Embryonic facial prominence (tissue), 1 donor: Measurements from ENCODE around the gene UGT1A9.

Experiments
- DNase-seq: peaks from one replicate; pipeline ENCODE4 v3.0.0-alpha.2; 2016; ENCODE audit errors: extremely low spot score

Gene UGT1A9

DNA sequence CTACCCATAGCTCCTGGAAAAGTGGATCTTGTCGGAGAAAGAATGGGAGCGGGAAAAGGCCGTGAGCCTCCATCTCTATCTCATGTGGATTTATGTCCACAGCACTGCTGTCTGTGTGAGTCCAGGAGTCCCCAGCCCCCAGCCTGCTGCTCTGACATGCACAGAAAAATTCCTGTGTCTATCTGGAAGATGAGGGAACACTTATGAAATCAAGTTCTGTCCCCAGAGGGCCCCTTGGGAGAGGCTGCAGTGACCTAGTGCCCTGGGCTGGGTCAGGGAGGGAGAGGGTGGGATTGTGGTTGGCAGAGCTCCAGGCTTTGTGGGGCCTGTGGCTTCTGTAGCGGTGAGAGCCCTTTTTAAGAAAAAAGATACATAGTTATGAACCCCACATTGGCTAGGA lies 145.1 kb downstream of the UGT1A9 start:
- DNase-seq: no peak

DNA sequence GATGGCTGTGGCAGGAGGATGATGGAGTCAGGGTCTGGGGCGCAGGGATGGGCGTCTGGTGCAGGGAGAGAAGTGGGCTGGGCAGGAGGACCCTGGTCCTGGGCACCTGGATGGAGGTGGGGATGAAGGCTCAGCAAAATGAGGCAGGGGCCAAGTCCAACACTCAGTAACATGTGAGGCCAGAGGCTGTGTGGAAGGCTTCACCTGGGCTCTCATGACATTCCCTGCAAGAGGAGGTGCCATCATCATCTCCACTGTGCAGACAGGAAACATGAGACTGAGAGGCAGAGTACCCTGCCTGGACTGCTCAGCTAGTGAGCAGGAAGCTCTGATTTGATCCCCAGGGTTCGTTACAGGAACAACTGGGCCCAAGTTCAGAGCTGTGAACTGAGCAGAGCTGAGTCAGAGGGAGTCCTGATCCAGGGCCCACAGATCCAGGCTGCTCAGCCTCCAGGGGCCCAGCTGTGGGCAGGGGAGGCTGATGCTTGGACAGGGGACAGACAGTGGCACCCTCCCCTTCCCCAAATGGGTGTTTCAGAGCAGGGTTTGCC lies 145.7 kb downstream of the UGT1A9 start:
- no peak for DNase-seq

DNA sequence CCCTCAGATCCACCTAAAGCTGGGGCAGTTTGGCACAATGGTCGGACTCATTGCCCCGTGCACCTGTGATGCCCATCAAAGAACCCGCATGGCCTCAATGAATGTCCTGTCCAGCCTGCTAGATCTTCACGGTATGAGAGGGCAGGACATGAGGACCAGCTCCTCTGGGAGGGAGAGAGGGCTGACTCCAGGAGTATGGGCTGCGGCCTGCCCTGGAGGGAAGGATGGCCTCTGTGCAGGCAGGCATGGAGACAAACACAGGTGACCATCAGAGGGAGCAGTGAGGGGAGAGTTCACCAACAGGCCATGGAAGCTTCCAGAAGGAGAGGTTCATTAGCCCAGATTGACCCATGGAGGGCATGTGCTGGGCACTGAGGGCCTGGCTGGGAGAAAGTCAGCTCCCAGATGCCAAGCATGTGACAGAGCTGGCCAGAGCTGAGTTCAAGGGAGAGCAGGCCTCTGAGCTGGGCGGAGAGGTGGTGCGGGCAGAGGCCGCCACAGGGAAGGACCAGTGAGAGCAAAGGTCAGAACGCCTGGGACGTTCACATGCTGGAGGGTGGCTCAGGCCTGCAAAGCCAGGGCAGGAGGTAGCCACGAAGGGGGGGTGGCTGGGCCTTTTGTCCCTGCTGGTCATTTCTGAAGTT lies 146.4 kb downstream of the UGT1A9 start:
- DNase-seq: no peak

DNA sequence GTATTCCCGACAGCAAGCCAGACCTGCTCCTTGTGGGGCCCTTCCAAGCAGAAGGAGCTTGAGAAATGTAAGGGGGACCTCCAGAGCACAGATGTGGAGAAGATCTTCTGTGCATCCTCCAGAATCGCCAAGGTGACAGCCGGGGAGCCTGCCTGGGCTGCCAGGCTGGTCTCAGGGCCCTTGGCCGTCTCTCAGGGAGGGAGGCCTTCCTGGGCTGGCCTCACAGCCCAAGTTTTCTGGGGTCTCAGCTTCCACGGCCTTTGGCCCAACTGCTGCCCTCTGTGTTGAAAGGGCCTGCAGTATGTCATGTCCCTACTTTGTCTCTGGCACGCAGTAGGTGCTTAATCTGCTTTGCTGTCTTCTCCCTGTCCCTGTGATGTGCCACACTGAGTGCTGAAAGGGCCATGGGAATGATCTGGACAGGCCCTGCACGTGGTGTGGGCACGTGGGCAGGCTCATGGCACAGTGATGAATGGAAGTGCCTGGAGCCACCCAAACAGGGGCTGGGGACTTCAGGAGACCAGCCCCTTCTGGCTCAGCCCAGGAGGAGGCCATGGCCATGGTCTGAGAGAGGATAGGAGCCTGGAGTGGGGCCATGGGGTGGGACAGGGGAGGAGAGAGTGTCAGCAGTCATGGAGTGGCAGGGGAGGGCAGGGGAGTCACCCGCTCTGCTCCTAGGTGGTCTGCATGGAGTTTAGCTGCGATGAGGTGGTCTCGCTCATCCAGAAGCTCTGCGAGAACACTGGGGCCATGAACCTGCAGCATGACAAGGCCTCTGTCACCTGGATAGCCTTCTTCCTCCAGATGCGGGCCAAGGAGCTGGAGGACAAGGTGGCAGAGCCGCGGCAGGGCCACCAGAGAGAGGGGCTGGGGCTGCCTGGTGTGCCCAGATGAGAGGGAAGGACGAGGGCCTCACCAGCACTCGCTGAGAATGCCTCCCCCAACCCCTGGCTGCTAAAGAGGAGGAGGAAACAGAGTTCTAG lies 147.2 kb downstream of the UGT1A9 start:
- DNase-seq: no peak

DNA sequence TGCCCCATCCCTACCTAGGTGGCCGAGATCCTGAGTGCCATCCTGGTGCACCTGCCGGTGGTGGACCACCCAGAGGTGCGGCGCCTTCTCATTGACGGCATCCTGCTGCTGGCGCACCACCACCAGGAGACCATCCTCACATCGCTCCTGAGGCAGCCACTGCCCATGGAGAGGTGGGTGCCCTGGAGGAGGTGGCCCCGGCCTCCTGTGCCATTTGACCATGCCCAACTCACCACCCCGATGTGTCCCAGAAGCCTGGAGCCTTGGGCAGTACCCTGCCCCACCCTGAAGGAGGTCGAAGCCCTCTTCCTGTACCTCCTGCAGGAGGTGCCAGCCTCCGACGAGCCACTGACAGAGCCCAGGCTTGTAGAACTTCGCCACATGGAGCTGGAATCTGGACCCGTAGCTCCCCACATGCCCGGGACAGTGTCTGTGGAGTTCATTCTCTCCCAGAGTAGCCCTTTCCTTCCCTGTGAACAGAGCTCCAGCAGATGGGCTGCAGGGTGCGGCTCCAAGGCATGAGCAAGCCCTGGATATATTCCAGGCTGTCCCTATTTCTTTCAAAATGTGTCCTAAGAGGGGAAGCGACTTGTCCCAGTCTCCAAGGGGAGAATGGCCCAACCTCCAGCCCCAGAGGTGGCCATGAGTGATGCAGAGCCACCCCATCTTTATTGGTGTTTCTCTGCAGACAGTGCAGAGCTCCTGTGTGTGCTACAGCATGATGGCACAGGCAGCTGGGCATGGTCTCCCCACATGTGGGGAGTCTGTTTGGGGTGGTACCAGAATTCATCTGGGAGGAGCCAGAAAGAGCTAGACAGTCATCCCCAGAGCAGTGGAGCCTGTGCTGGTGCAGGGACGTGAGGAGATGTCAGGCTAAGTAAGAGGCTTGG lies 148.4 kb downstream of the UGT1A9 start:
- no peak for DNase-seq

DNA sequence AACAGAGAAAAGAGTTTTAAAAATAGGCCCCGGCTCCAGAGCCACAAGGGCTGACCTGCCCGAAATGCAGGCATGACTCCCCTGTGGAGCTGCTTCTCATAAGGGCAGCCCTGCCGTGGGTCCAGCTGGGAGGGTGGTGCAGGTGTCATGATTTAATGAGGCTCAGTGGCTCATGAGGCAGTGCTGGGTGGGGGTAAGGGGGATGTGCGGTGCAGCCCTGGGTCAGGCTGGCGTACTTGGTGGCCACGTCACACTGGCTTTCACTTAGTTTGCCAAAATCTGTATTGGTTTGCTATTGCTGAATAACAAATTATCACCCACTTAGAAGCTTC lies 149.0 kb downstream of the UGT1A9 start:
- DNase-seq: no peak

DNA sequence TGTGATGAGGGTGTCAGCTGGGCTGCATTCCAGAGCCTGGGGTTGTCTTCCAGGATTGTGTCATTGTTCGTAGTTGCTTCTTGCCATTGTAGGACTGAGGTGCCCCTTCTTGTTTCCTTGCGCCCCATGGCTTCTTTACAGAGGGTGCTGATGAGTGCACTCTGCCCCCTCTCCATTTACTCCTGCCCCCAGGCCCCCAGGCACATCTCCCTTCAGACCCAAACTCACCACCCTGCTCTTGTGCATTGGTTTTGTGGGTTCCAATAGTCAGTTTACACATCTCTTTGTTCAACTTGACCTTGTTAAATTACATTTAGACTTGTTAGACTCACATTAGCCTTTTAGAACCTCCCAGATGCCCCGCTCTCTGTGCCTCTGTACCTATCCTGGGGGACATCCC lies 149.5 kb downstream of the UGT1A9 start:
- DNase-seq: no peak

DNA sequence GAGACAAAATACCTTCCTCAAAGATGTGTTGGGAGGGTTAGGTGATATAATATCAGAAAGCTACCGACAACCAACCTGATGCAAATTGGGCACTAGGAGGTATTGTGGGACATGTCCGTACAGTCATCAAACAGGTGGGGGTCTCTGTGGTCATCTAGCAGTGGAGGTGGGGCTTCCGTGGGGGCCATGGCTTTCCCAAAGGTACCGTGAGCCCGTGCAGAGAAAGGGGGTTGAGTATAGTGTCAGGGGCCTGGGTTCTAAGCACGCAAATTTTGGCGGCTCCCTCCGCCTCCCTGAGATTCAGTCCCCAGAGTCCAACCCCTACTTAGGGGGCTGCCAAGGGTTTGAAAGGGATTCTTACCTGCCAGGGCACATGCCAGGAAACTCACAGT lies 150.0 kb downstream of the UGT1A9 start:
- no peak for DNase-seq

DNA sequence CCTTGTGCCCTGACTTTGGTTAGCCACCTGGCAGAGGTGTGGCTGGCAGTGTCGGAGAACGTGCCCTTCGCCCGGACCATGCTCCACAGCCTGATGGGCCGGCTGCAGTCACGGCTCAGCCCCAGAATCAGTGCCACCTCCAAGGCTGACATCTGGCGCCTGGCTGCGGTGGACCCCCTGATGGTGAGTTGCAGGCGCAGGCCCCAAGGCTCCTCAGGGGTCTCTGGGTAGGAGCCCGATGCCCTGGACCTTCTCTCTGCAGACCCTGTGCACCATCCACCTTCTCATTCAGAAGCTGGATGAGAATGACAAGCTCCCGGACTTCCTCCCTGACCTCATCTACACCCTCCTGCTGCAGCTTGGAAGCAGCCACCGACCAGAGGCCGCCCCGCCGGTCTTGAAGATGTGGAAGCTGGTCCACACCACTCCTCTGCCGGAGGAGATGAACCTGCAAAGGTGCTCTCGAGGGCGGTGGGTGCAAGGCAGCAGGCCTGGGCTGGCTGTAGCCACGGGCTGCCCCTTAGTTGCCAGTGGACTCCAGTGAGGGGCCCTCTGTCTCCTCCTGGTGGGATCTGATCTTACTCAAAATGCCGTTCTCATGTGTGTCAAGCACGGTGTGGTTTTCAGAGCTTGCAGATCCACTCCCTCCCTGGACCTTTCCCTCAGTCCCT lies 150.5 kb downstream of the UGT1A9 start:
- no peak for DNase-seq
